MCF 10A (cell line): ENCODE data around the gene PAQR4. TPM values are rescaled to one million over a fixed set of nuclear protein-coding genes. Genes with fewer than 3 reads are reported as not detected.

ENCODE experiments used
- BruUV-seq: library from RNA; stranded (reverse); fragments of 400-500 nt; replicated peaks from 2 replicates; lab custom pipeline; 2021; lab: Mats Ljungman, UMichigan
- CTCF ChIA-PET: fragments of 300-600 bp; sonication (Branson Sonifier 250); formaldehyde crosslinking; extraction: SDS; loops from one replicate; lab custom pipeline; 2021; ENCODE audit warnings: antibody characterized with exemption, inconsistent platforms; lab: Yijun Ruan, JAX
- POLR2A ChIA-PET: fragments of 300-600, 350-650 bp; sonication (Branson Sonifier 250); formaldehyde crosslinking; extraction: SDS; loops from one replicate; lab custom pipeline; 2020; ENCODE audit warnings: antibody characterized with exemption, inconsistent platforms; lab: Yijun Ruan, JAX
- DNase-seq: peaks from one replicate; pipeline ENCODE4 v3.0.0-alpha.2; 2018; ENCODE audit not compliant: unreplicated experiment
- H3K27ac Mint-ChIP-seq: one replicate; pipeline ENCODE4 v1.8.0; 2022; ENCODE audit warnings: mild to moderate bottlenecking, low read depth, mixed read lengths; ENCODE audit not compliant: unreplicated experiment
- H3K27me3 Mint-ChIP-seq: one replicate; pipeline ENCODE4 v1.8.0; 2022; ENCODE audit warnings: mixed read lengths; ENCODE audit not compliant: insufficient read depth, unreplicated experiment
- H3K36me3 Mint-ChIP-seq: one replicate; pipeline ENCODE4 v1.8.0; 2022; ENCODE audit warnings: mild to moderate bottlenecking, moderate library complexity, mixed read lengths; ENCODE audit not compliant: insufficient read depth, unreplicated experiment
- H3K4me1 Mint-ChIP-seq: one replicate; pipeline ENCODE4 v1.8.0; 2022; ENCODE audit warnings: mixed read lengths; ENCODE audit not compliant: insufficient read depth, unreplicated experiment
- H3K4me3 Mint-ChIP-seq: one replicate; pipeline ENCODE4 v1.8.0; 2022; ENCODE audit warnings: mild to moderate bottlenecking, moderate library complexity, mixed read lengths; ENCODE audit not compliant: unreplicated experiment
- H3K9me3 Mint-ChIP-seq: one replicate; pipeline ENCODE4 v1.8.0; 2022; ENCODE audit warnings: mixed read lengths; ENCODE audit not compliant: unreplicated experiment
- intact Hi-C: fragments of 100-400 bp; cut with micrococcal nuclease; formaldehyde crosslinking; loops from 2 replicates; pipeline ENCODE4 v1.14.1; 2022
- total RNA-seq: library from RNA; stranded (reverse); gene quantifications from 2 replicates; pipeline ENCODE4 v1.2.3, GENCODE V29; 2022
- TF ChIP-seq, protein P1 (sequence below): fragments of 200-600 bp; IDR thresholded peaks from one replicate; pipeline ENCODE4 v1.8.0; 2022; ENCODE audit warnings: antibody characterized with exemption, mild to moderate bottlenecking; ENCODE audit not compliant: unreplicated experiment

Gene PAQR4
- total RNA-seq, 1 experiment from 2014 or later: 7.9 TPM

- Mint-ChIP-seq H3K27me3 (no peaks in the 10 kb centered on the region), H3K4me1 (peaks cover 6% of the 10 kb centered on the region), H3K9me3 (no peaks in the 10 kb centered on the region), H3K27ac (no peak overlapping the region), H3K36me3 (peaks cover 5% of the 10 kb centered on the region), H3K4me3 (no peak overlapping the region)
- TF ChIP-seq, protein P1, sequence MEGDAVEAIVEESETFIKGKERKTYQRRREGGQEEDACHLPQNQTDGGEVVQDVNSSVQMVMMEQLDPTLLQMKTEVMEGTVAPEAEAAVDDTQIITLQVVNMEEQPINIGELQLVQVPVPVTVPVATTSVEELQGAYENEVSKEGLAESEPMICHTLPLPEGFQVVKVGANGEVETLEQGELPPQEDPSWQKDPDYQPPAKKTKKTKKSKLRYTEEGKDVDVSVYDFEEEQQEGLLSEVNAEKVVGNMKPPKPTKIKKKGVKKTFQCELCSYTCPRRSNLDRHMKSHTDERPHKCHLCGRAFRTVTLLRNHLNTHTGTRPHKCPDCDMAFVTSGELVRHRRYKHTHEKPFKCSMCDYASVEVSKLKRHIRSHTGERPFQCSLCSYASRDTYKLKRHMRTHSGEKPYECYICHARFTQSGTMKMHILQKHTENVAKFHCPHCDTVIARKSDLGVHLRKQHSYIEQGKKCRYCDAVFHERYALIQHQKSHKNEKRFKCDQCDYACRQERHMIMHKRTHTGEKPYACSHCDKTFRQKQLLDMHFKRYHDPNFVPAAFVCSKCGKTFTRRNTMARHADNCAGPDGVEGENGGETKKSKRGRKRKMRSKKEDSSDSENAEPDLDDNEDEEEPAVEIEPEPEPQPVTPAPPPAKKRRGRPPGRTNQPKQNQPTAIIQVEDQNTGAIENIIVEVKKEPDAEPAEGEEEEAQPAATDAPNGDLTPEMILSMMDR: no peak
- intact Hi-C loops: loop anchor here (5.0 kb wide), 1 partner anchor 55 kb away; no protein-coding TSS in a partner anchor
- DNase-seq: no peak
- BruUV-seq: no TSS peak
- ChIA-PET POLR2A (interaction anchor here (0.7 to 2.5 kb wide), 5 partner anchors 11 to 1655 kb away, joined by 3 to 17 read pairs (median 4); partner anchors contain the start of genes PAQR4 and TNFRSF12A), CTCF (interaction anchor here (0.6 to 1.3 kb wide), 6 partner anchors 12 to 536 kb away, joined by 3 to 5 read pairs (median 4); partner anchors contain the start of gene PAQR4)
Measured at GRCh38 chr16:2982402-2982801, 13.3 kb downstream of the PAQR4 start.

DNA sequence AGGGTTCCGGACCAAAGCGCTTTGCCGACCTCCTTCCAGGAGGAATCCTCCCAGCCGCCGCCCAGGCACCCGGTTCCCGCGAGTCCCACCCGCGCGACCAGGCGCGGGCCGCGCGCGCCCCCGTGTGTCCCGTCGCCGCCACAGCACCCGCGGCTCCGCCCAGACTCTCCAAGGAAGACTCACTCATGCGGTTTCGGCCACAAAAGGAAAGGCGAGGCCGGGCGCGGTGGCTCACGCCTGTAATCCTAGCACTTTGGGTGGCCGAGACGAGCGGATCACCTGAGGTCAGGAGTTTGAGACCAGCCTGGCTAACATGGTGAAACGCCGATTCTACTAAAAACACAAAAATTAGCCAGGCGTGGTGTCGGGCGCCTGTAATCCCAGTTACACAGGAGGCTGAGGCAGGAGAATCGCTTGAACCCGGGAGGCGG is 14.6 kb downstream of the PAQR4 start:
- POLR2A ChIA-PET: no interaction called here
- no TSS peak for BruUV-seq
- CTCF ChIA-PET: interaction anchor here (0.5 to 1.4 kb wide), 3 partner anchors 10 to 1155 kb away, joined by 3 to 5 read pairs (median 3); no protein-coding TSS in a partner anchor
- DNase-seq: peak; percentile 84
- Mint-ChIP-seq H3K27me3 (no peaks in the 10 kb centered on the region), H3K27ac (no peak overlapping the region), H3K36me3 (peaks cover 5% of the 10 kb centered on the region), H3K4me1 (peaks cover 6% of the 10 kb centered on the region), H3K4me3 (peak overlapping the region; percentile 16), H3K9me3 (no peaks in the 10 kb centered on the region)
- TF ChIP-seq, protein P1: peak; percentile 96
- intact Hi-C loops: loop anchor here (1.0 to 5.0 kb wide), 2 partner anchors 37 to 56 kb away; partner anchors contain the start of gene TNFRSF12A

GRCh38 chr16:2985462-2985861 is 16.3 kb downstream of the PAQR4 start:
- intact Hi-C loops: no loop called here
- DNase-seq: no peak
- POLR2A ChIA-PET: no interaction called here
- TF ChIP-seq, protein P1: no peak
- Mint-ChIP-seq H3K36me3 (peaks cover 5% of the 10 kb centered on the region), H3K27ac (no peak overlapping the region), H3K27me3 (no peaks in the 10 kb centered on the region), H3K4me3 (no peak overlapping the region), H3K9me3 (no peaks in the 10 kb centered on the region), H3K4me1 (peaks cover 6% of the 10 kb centered on the region)
- CTCF ChIA-PET: interaction anchor here (0.6 to 1.3 kb wide), 4 partner anchors 38 to 845 kb away, joined by 3 to 4 read pairs (median 4); partner anchors contain the start of gene HCFC1R1
- no TSS peak for BruUV-seq

DNA sequence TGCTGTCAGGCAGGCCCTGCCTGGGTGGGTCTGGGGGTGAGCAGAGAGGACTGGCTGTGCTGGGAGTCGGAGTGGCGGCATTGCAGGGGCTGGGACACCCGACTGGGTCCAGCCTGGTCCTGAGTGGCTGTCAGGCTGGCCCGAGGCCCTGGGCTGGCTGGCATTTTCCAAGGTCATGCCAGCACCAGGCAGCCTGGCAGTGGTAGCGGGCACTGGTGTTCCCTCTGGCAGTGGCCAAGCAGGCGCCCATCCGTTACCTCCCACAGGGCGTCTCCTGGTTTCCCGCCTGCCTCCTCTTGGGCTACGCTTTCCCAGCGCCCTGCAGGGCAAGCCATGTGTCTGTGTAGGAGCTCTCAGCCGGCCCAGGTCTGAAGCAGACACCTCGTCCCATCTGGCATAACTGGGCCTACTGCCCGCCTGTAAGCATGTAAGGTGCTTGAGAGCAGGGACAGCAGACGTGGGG is 16.8 kb downstream of the PAQR4 start:
- CTCF ChIA-PET: interaction anchor here (0.7 kb wide), 3 partner anchors 9 to 846 kb away, joined by 4 read pairs; no protein-coding TSS in a partner anchor
- no TSS peak for BruUV-seq

More for the DNA sequence above, 16.8 kb downstream of the PAQR4 start:
- Mint-ChIP-seq H3K27me3 (no peaks in the 10 kb centered on the region), H3K36me3 (peaks cover 3% of the 10 kb centered on the region), H3K4me1 (peaks cover 6% of the 10 kb centered on the region), H3K9me3 (no peaks in the 10 kb centered on the region), H3K4me3 (no peak overlapping the region), H3K27ac (no peak overlapping the region)
- TF ChIP-seq, protein P1: no peak
- POLR2A ChIA-PET: no interaction called here
- intact Hi-C loops: no loop called here
- DNase-seq: no peak
